Measurements from ENCODE around the gene SURF2.

GRCh38 chr9:133403766-133404453, 47.6 kb downstream of the SURF2 start:
- TF ChIP-seq CTCF (IDR thresholded peaks at IDR 0.05), result peak; percentile 43 to 80 (median 70)
- no peak for TF ChIP-seq EP300 (IDR thresholded peaks at IDR 0.05; ENCODE audit: low read depth)
